Suppressor macrophage treated with lipopolysaccharide for 4 hours (primary cell): Measurements from ENCODE around the gene ACSL5.
"Not testable (repeated sequence)": the region's sequence is repeated elsewhere in the genome, so short reads cannot be mapped to it uniquely, and the experiment has no call there.

ENCODE experiments used
- DNase-seq: peaks from one replicate; pipeline ENCODE4 v3.0.0-alpha.2; 2020

Gene ACSL5

GRCh38 chr10:112376396-112376790, 2.5 kb downstream of the ACSL5 start:
- DNase-seq: peak; percentile 29

- DNase-seq: not testable (repeated sequence)
These were observed 3.2 kb downstream of the ACSL5 start for GRCh38 chr10:112377116-112377515.

- DNase-seq: no peak
These were observed 5.8 kb downstream of the ACSL5 start for GRCh38 chr10:112379635-112380296.

- DNase-seq: no peak
These were observed 8.8 kb downstream of the ACSL5 start for GRCh38 chr10:112382515-112383235.

GRCh38 chr10:112383325-112383724, 9.4 kb downstream of the ACSL5 start:
- no peak for DNase-seq

GRCh38 chr10:112384141-112384540, 10.2 kb downstream of the ACSL5 start:
- no peak for DNase-seq

- no peak for DNase-seq
These were observed 11.3 kb downstream of the ACSL5 start for GRCh38 chr10:112385201-112385600.

GRCh38 chr10:112388056-112388455, 14.1 kb downstream of the ACSL5 start:
- not testable (repeated sequence) for DNase-seq

DNA sequence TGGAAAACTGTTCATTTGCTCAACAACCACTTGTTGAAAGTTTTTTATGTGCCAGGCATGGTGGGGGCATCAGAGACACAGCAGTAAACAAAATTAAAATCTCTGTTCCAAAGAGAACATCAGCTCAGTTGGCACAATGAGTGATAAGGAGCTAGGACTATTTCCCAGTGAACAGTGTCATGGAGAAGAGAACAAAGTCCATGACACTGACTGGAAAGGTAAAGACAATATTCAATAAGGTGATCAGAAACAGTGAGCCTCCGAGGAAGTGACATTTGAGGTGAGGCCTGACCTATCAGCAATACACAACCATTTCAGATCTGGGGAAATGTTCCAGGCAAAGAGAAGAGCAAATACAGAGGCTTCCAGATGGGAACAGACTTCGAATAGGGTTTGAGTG, 14.6 kb downstream of the ACSL5 start:
- DNase-seq: no peak

DNA sequence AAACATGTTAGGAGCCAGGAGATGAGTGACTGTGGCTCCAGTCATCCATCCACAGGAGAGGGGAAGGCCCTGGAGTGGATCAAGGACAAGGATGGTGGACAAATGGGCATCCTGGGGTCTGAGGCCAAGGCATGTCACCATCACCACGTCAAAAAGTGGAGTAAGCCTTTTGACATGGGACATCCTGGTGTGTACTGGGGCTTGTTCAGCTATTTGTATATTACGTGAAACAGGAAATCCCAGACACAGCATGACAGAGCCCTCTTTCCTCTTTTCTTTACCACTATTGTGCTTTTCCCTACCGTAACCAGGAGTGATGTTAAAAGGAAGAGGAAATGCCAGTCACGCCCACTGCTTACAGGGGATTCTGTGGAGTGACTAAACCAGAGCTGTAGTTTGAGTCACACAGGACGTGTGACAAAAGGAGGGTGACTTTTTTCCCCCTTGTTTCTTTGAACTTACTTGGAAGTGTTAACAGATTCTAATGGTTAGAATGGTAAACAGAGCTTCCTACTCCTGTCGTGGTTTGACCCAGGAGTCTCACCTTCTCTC, 15.4 kb downstream of the ACSL5 start:
- DNase-seq: peak; percentile 96

DNA sequence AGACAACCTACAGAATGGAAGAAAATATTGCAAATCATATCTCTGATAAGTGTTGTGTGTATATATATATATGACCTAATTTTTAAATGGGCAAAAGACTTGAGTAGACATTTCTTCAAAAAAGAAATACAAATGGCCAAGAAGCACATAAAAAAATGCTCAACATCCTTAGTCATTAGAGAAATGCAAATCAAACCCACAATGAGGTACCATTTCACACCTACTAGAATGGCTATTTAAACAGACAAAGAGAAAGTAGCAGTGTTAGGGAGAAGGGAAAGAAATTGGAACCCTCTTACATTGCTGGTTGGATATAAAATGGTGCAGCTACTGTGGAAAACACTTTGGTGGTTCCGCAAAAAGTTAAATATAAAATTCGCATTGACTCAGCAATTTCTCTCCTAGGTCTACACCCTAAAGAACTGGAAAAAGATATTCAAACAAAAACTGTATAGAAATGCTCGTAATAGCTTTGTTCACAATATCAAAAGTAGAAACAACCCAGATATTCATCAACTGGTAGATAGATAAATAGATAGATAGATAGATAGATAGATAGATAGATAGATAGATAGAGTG, 16.3 kb downstream of the ACSL5 start:
- DNase-seq: no peak

GRCh38 chr10:112393341-112393740, 19.4 kb downstream of the ACSL5 start:
- DNase-seq: no peak

DNA sequence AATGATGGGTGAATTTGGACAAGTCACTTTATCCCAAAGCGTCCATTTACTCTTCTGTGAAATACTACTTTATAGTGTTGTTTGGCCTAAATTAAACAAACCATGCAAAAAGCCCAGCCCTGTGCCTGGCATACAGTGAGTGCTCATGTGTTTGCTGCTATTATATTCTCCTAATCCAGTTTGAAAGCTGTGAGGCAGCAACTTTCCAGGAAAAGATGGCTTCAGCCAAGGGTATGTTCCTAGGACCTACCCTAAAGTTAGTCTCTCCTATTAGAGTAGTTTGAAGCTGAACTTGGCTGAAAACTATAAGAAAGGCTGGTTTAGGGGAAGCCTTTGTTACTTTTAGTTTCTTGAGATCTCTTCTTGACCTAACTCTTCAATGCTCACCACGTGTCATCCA, 19.9 kb downstream of the ACSL5 start:
- DNase-seq: no peak

DNA sequence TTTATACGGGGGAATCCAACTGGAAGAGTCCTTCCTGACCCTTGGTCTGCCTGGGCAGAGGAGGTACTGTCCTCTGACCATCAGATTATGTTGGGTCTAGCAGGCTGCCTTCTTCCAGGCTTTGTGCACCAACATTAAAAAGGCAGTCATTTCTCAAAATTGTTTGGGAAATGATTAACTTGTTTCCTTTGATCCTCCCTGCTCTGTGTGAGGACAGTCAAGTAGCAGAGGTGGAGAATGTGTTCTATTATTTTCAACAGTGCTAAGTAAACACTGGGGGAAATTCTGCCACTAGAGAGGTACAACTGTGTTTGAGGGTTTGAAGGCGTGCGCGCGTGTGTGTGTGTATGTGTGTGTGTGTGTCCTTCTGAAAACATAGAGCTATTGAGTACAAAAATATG, 20.6 kb downstream of the ACSL5 start:
- DNase-seq: no peak

DNA sequence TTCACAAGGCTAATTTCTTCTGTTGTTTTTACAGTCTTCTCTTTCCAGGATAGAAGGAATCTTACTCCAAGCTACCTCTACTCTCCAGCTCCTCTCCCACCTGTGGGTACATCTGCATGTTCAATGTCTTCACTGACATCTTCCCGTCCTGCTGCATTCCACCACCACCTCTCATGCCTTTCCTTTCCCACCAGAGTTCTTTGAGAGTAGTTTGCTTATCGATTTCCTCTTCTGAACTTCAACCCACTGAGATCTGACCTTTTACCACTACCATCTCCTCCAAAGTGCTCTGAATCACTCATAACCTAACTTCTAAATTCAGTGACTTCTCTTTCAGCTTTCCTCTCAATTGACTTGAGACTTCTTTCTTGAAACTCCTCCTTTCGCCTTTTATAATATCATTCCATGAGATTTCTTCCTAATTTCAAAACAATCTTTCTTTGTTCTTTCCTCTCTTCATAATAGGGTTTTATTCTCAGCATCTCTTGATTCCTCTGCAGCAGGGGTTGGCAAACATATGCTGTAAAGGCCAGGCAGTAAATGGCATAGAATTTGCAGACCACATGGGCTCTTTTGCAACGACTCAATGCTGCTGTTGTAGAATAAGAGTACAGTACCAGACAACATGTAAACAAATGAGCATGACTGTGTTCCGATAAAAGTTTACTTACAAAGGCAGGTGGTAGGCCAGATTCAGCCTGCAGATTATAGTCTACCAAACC, 22.1 kb downstream of the ACSL5 start:
- no peak for DNase-seq

GRCh38 chr10:112397592-112397991, 23.7 kb downstream of the ACSL5 start:
- no peak for DNase-seq

DNA sequence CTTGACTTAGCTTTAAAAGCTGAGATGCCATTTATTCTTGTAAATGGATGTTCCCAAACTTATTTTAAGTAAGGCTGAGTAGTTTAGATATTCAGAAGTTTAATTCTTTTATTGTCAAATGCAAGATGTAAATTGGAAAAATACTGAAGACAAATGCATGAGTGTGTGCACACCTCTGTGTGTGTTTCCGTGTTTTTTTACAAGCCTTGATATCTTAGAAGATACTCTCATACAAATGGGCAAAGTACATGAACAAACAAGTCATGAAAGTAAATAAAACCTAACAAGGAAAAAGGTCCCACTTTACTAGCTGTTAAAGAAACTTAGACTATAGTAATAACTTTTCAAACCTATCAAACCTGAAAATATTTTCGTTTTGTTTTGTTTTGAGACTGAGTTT, 29.0 kb downstream of the ACSL5 start:
- no peak for DNase-seq

DNA sequence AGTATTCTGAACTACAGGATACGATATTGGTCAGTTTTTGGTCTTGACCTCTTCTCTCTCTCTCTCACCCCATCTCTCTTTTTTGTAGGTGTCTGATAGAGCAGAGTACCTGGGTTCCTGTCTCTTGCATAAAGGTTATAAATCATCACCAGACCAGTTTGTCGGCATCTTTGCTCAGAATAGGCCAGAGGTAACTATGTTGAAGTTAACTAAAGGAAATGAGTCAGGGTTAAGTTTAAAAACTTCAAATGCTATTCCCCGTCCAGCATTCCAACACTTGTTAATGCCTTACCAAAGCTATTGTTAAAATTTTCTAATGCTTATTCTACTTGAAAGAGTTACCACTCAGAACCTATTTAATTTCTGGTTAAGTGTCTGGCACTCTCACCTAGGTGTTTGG, 30.7 kb downstream of the ACSL5 start:
- DNase-seq: no peak

DNA sequence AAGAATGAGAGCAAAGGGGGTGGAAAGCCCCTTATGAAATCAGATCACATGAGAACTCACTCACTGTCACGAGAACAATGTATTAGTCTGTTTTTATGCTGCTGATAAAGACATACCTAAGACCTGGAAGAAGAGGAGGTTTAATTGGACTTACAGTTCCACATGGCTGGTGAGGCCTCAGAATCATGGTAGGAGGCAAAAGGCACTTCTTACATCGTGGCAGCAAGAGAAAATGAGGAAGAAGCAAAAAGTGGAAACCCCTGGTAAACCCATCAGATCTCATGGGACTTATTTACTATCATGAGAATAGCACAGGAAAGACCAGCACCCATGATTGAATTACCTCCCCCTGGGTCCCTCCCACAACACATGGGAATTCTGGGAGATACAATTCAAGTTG, 32.9 kb downstream of the ACSL5 start:
- not testable (repeated sequence) for DNase-seq

DNA sequence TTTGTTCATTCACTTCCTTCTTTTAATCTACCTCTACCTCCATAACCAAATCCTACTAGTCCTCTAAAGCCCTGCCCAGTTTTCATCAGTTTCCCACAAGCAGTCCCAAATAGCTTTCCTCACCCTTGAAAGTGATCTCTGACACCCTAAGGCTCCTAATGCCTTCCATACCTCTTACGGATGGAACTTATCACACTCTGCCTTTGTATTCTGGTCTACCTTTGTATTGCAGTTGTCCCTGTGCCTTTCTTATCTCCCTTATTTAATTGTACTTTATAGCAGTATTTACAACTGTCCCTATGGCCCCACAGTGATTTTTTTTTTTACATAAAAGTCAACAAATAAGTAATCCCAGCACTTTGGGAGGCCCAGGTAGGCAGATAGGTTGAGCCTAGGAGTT, 33.8 kb downstream of the ACSL5 start:
- no peak for DNase-seq

GRCh38 chr10:112409299-112409698, 35.4 kb downstream of the ACSL5 start:
- no peak for DNase-seq

- no peak for DNase-seq
These were observed 35.8 kb downstream of the ACSL5 start for GRCh38 chr10:112409755-112410154.

GRCh38 chr10:112412696-112413095, 38.8 kb downstream of the ACSL5 start:
- no peak for DNase-seq
